H1 (cell line): ENCODE results near the gene OR13C3. TPM values are rescaled to one million over a fixed set of nuclear protein-coding genes. Genes with fewer than 3 reads are reported as not detected.

Source experiments
- CTCF ChIA-PET: fragments of 300-600 bp; sonication (Branson Sonifier 250); formaldehyde crosslinking; loops from one replicate; lab custom pipeline; 2021; ENCODE audit not compliant: partially characterized antibody; lab: Charles Lee
- POLR2A ChIA-PET: fragments of 300-600 bp; sonication (Branson Sonifier 250); formaldehyde crosslinking; loops from one replicate; lab custom pipeline; 2021; ENCODE audit warnings: inconsistent platforms; ENCODE audit not compliant: partially characterized antibody; lab: Charles Lee
- DNase-seq, 2 experiments: peaks; one replicate each; pipeline versions ENCODE4 v3.0.0 to v3.0.0-alpha.2; 2010 to 2022; ENCODE audit warnings: low spot score in 2 of 2, low read depth in 1 of 2, mixed read lengths in 1 of 2
- FAIRE-seq: peaks from 2 replicates; lab custom pipeline; 2011; peaks lifted over from hg19 to GRCh38; lab: Jason Lieb, UNC
- H2AFZ ChIP-seq: 2 replicates; pipeline ENCODE4 v1.8.1; 2012; ENCODE audit warnings: low read length, inconsistent platforms
- H2AK5ac ChIP-seq: 2 replicates; pipeline ENCODE4 v1.6.1; 2013; ENCODE audit warnings: low read depth, low read length
- H2BK120ac ChIP-seq: replicated peaks from 2 replicates; pipeline ENCODE3; 2013; ENCODE audit warnings: low read depth, low read length, inconsistent platforms
- H2BK12ac ChIP-seq: 2 replicates; pipeline ENCODE4 v1.6.1; 2013; ENCODE audit warnings: low read depth, low read length
- H2BK15ac ChIP-seq: 2 replicates; pipeline ENCODE4 v1.6.1; 2013; ENCODE audit warnings: low read length
- H2BK20ac ChIP-seq: 2 replicates; pipeline ENCODE4 v1.6.1; 2013; ENCODE audit warnings: low read length
- H2BK5ac ChIP-seq: 2 replicates; pipeline ENCODE4 v1.6.1; 2013; ENCODE audit warnings: low read depth, low read length
- H3K14ac ChIP-seq: 2 replicates; pipeline ENCODE4 v1.6.1; 2013; ENCODE audit warnings: inconsistent platforms; ENCODE audit not compliant: insufficient read length
- H3K18ac ChIP-seq: 2 replicates; pipeline ENCODE4 v1.6.1; 2013; ENCODE audit warnings: low read length; ENCODE audit errors: extremely low read depth
- H3K23ac ChIP-seq: 2 replicates; pipeline ENCODE4 v1.6.1; 2013; ENCODE audit warnings: inconsistent platforms; ENCODE audit not compliant: insufficient read length
- H3K23me2 ChIP-seq: 2 replicates; pipeline ENCODE4 v1.6.1; 2013; ENCODE audit warnings: low read depth, low read length
- H3K27ac ChIP-seq: 2 replicates; pipeline ENCODE4 v1.6.1; 2011; ENCODE audit warnings: low read depth, low read length, inconsistent platforms
- H3K27me3 ChIP-seq, 4 experiments: replicated peaks in 1 of 4; 1 replicate in 1 of 4; 2 replicates in 3 of 4; pipeline versions ENCODE4 v1.6.1 to v1.8.1; 2011 to 2013; ENCODE audit warnings: low read length in 3 of 4, mild to moderate bottlenecking in 3 of 4, inconsistent platforms in 2 of 4, mixed read lengths in 2 of 4, moderate library complexity in 1 of 4; ENCODE audit not compliant: control insufficient read depth in 3 of 4, insufficient read depth in 3 of 4; ENCODE audit errors: extremely low read depth in 1 of 4
- H3K36me3 ChIP-seq, 4 experiments: 2 replicates each; pipeline versions ENCODE4 v1.6.1 to v1.8.1; 2011 to 2013; ENCODE audit warnings: mild to moderate bottlenecking in 4 of 4, low read length in 3 of 4, moderate library complexity in 2 of 4, control low read depth in 1 of 4, inconsistent platforms in 1 of 4; ENCODE audit not compliant: insufficient read depth in 4 of 4, control insufficient read depth in 2 of 4
- H3K4ac ChIP-seq: replicated peaks from 2 replicates; pipeline ENCODE3; 2013; ENCODE audit warnings: low read length, low read depth, mixed read lengths, inconsistent platforms; ENCODE audit not compliant: insufficient read length
- H3K4me1 ChIP-seq, 4 experiments: replicated peaks in 1 of 4; 1 replicate in 1 of 4; 2 replicates in 3 of 4; pipeline versions ENCODE4 v1.6.1 to v1.8.1; 2011 to 2013; ENCODE audit warnings: low read length in 3 of 4, inconsistent platforms in 2 of 4, mixed read lengths in 1 of 4; ENCODE audit not compliant: insufficient read depth in 4 of 4, control insufficient read depth in 3 of 4
- H3K4me2 ChIP-seq, 2 experiments: 2 replicates each; pipeline versions ENCODE4 v1.6.1 to v1.8.1; 2011 to 2013; ENCODE audit warnings: low read depth in 2 of 2, low read length in 2 of 2, control low read depth in 1 of 2, inconsistent platforms in 1 of 2, mild to moderate bottlenecking in 1 of 2; ENCODE audit not compliant: insufficient read depth in 1 of 2
- H3K4me3 ChIP-seq, 4 experiments: fragments of 200-600, 300-600 bp in 1 of 4; sonication (generic), shearing (Covaris generic), sonication (Bioruptor Twin) in 1 of 4; 2 replicates each; pipeline versions ENCODE4 v1.5.1 to v1.8.1; 2011 to 2016; ENCODE audit warnings: low read length in 4 of 4, low read depth in 3 of 4, control low read depth in 2 of 4, inconsistent platforms in 2 of 4, mild to moderate bottlenecking in 2 of 4, mixed read lengths in 1 of 4, moderate library complexity in 1 of 4; ENCODE audit not compliant: insufficient read depth in 2 of 4; ENCODE audit errors: extremely low read depth in 1 of 4
- H3K56ac ChIP-seq: replicated peaks from 2 replicates; pipeline ENCODE3; 2013; ENCODE audit warnings: low read depth, mild to moderate bottlenecking, mixed read lengths, low read length, inconsistent platforms; ENCODE audit not compliant: insufficient read length
- H3K79me1 ChIP-seq: 2 replicates; pipeline ENCODE4 v1.6.1; 2013; ENCODE audit warnings: low read depth, low read length, control low read depth
- H3K79me2 ChIP-seq, 2 experiments: 2 replicates each; pipeline versions ENCODE4 v1.6.1 to v1.8.1; 2012 to 2013; ENCODE audit warnings: low read length in 2 of 2, mild to moderate bottlenecking in 2 of 2, inconsistent platforms in 1 of 2; ENCODE audit not compliant: insufficient read depth in 2 of 2, control insufficient read depth in 1 of 2
- H3K9ac ChIP-seq, 4 experiments: replicated peaks in 1 of 4; 1 replicate in 1 of 4; 2 replicates in 3 of 4; pipeline versions ENCODE4 v1.6.1 to v1.8.1; 2011 to 2013; ENCODE audit warnings: low read depth in 3 of 4, low read length in 3 of 4, control low read depth in 2 of 4, mild to moderate bottlenecking in 2 of 4, moderate library complexity in 2 of 4, inconsistent platforms in 1 of 4; ENCODE audit errors: extremely low read depth in 1 of 4
- H3K9me3 ChIP-seq, 2 experiments: 2 replicates each; pipeline versions ENCODE4 v1.6.1 to v1.8.1; 2012 to 2013; ENCODE audit warnings: mild to moderate bottlenecking in 2 of 2, moderate library complexity in 2 of 2, control low read depth in 1 of 2, inconsistent platforms in 1 of 2, low read depth in 1 of 2, low read length in 1 of 2, mixed read lengths in 1 of 2; ENCODE audit not compliant: insufficient read depth in 2 of 2
- H4K20me1 ChIP-seq, 2 experiments: replicated peaks in 1 of 2; 2 replicates each; pipeline versions ENCODE3 to v1.8.1; 2011 to 2013; ENCODE audit warnings: inconsistent platforms in 2 of 2, low read length in 2 of 2, mild to moderate bottlenecking in 1 of 2; ENCODE audit not compliant: insufficient read depth in 2 of 2, control insufficient read depth in 1 of 2
- H4K5ac ChIP-seq: 2 replicates; pipeline ENCODE4 v1.6.1; 2013; ENCODE audit warnings: low read length, low read depth, mixed read lengths, inconsistent platforms; ENCODE audit not compliant: insufficient read length
- H4K8ac ChIP-seq: 2 replicates; pipeline ENCODE4 v1.8.0; 2013; ENCODE audit warnings: mild to moderate bottlenecking, moderate library complexity, low read length, inconsistent platforms; ENCODE audit not compliant: insufficient read depth; ENCODE audit errors: extremely low read depth
- H4K91ac ChIP-seq: replicated peaks from 2 replicates; pipeline ENCODE3; 2013; ENCODE audit warnings: low read length, mixed read lengths, inconsistent platforms; ENCODE audit not compliant: insufficient read length
- CEBPB ChIP-seq: IDR thresholded peaks from 2 replicates; pipeline ENCODE4 v1.6.1; 2012; ENCODE audit warnings: low read depth, low read length
- RFX5 ChIP-seq: IDR thresholded peaks from 2 replicates; pipeline ENCODE4 v1.6.1; 2011; ENCODE audit warnings: low read depth, low read length, improper control_type of control experiment, borderline replicate concordance
- RXRA ChIP-seq: IDR thresholded peaks from 2 replicates; pipeline ENCODE4 v1.6.1; 2011; ENCODE audit warnings: low read depth, mild to moderate bottlenecking, low read length, moderate library complexity; ENCODE audit not compliant: insufficient read depth
- SP2 ChIP-seq: IDR thresholded peaks from 2 replicates; pipeline ENCODE4 v1.6.1; 2012; ENCODE audit warnings: mild to moderate bottlenecking, low read length, inconsistent platforms
- WGBS, 2 experiments: shearing (Covaris generic) in 1 of 2; methylation state at CpG; one replicate each; pipeline versions ENCODE4 v1.1.6 to v1.1.7; 2013 to 2015; ENCODE audit warnings: low lambda C conversion rate in 2 of 2, mixed read lengths in 2 of 2, inconsistent platforms in 1 of 2, low coverage in 1 of 2, missing lambda C conversion rate in 1 of 2; ENCODE audit not compliant: insufficient replicate concordance in 2 of 2, insufficient coverage in 1 of 2, insufficient read length in 1 of 2; ENCODE audit errors: extremely low coverage in 1 of 2, missing lambda C conversion rate in 1 of 2; 5-methylcytosine and 5-hydroxymethylcytosine counted together
- polyA plus RNA-seq, 7 experiments: library from polyadenylated mRNA; depleted of rRNA in 3 of 7; stranded (reverse) in 5 of 7; unstranded in 2 of 7; fragments of >200 nt in 5 of 7; fragments of 200-250 nt in 2 of 7; gene quantifications; 1 replicate in 5 of 7; 2 replicates in 1 of 7; 4 replicates in 1 of 7; pipeline versions ENCODE4 v1.2.1 to v1.2.3, GENCODE V29; 2011 to 2013; ENCODE audit warnings: missing spikeins in 2 of 7, mixed read lengths in 2 of 7
- total RNA-seq: library from RNA; stranded (reverse); fragmentation: NEBNext Ultra II Directional; extraction: Animal tissue kit (Norgen Biotek cat#: 25700); gene quantifications from 2 replicates; pipeline ENCODE4 v1.2.1, GENCODE V29; 2021

The OR13C3 gene
- total and polyA plus RNA-seq, 2 of the 8 experiments (the other 6 are each of a cell fraction or from before 2014, with no cell fraction given): not detected

GRCh38 chr9:104580562-104580961 lies 43.9 kb upstream of the OR13C3 start:
- Histone ChIP-seq H2AK5ac (no peak overlapping the region), H3K23me2 (no peaks in the 10 kb centered on the region), H3K18ac (no peak overlapping the region), H3K4me2 (no peak overlapping the region), H2AFZ (no peak overlapping the region), H3K4ac (no peak overlapping the region), H2BK5ac (no peak overlapping the region), H4K20me1 (no peaks in the 10 kb centered on the region), H3K14ac (no peak overlapping the region), H2BK20ac (no peak overlapping the region), H3K27ac (no peak overlapping the region), H3K4me1 (no peaks in the 10 kb centered on the region), H3K9me3 (no peaks in the 10 kb centered on the region), H4K91ac (no peak overlapping the region), H2BK15ac (no peak overlapping the region), H4K5ac (no peak overlapping the region), H3K23ac (no peak overlapping the region), H3K79me2 (no peaks in the 10 kb centered on the region), H3K56ac (no peak overlapping the region), H2BK12ac (no peak overlapping the region), H3K36me3 (no peaks in the 10 kb centered on the region), H3K79me1 (no peaks in the 10 kb centered on the region), H3K9ac (no peak overlapping the region), H3K4me3 (no peak overlapping the region), H2BK120ac (no peak overlapping the region), H3K27me3 (no peaks in the 10 kb centered on the region), H4K8ac (no peak overlapping the region)
- ChIA-PET CTCF (interaction anchor here (0.6 kb wide), 1 partner anchor 62 kb away, joined by 3 read pairs; no protein-coding TSS in a partner anchor), POLR2A (no interaction called here)
- FAIRE-seq: no peak
- no peak for TF ChIP-seq RXRA
- peak; percentile 68; the same call in 1 of the 2 replicates for TF ChIP-seq CEBPB
- no peak for TF ChIP-seq RFX5
- no peak for TF ChIP-seq SP2
- DNase-seq: no peak
- WGBS, 2 experiments: 88% methylated on average over 1 of the region's 1 CpG; no CpG with 5 or more reads in 1 of the 2 experiments
